Activated naive CD4-positive, alpha-beta T cell treated with anti-CD3 and anti-CD28 coated beads for 36 hours (primary cell): ENCODE measurements around the gene CCT5. TPM values are rescaled to one million over a fixed set of nuclear protein-coding genes. Genes with fewer than 3 reads are reported as not detected.
"Not testable (repeated sequence)": the region's sequence is repeated elsewhere in the genome, so short reads cannot be mapped to it uniquely, and the experiment has no call there.

Experiments
- CTCF ChIA-PET: fragments of 350-600 bp; sonication (Branson Sonifier 250); formaldehyde crosslinking; loops from one replicate; lab custom pipeline; 2021; ENCODE audit warnings: antibody characterized with exemption; lab: Charles Lee
- DNase-seq: peaks from one replicate; pipeline ENCODE4 v3.0.0-alpha.2; 2020
- H3K27ac Mint-ChIP-seq: one replicate; pipeline ENCODE4 v1.8.0; 2021; ENCODE audit warnings: mild to moderate bottlenecking, mixed read lengths
- H3K27me3 Mint-ChIP-seq: one replicate; pipeline ENCODE4 v1.8.0; 2021; ENCODE audit warnings: low read depth, mixed read lengths
- H3K36me3 Mint-ChIP-seq: one replicate; pipeline ENCODE4 v1.8.0; 2021; ENCODE audit warnings: low read depth, mixed read lengths
- H3K4me1 Mint-ChIP-seq: one replicate; pipeline ENCODE4 v1.8.0; 2021; ENCODE audit warnings: low read depth, mixed read lengths
- H3K4me3 Mint-ChIP-seq: one replicate; pipeline ENCODE4 v1.8.0; 2021; ENCODE audit warnings: mild to moderate bottlenecking, moderate library complexity, mixed read lengths
- H3K9me3 Mint-ChIP-seq: one replicate; pipeline ENCODE4 v1.8.0; 2021; ENCODE audit warnings: mixed read lengths
- intact Hi-C: fragments of 100-400 bp; cut with micrococcal nuclease; formaldehyde crosslinking; loops from one replicate; pipeline ENCODE4 v1.15.1; 2023
- total RNA-seq, 2 experiments: library from RNA; stranded (reverse); gene quantifications; one replicate each; pipeline ENCODE4 v1.2.3, GENCODE V29; 2021

Gene CCT5
- total RNA-seq, 2 experiments from 2014 or later, result 414 to 419 TPM

DNA sequence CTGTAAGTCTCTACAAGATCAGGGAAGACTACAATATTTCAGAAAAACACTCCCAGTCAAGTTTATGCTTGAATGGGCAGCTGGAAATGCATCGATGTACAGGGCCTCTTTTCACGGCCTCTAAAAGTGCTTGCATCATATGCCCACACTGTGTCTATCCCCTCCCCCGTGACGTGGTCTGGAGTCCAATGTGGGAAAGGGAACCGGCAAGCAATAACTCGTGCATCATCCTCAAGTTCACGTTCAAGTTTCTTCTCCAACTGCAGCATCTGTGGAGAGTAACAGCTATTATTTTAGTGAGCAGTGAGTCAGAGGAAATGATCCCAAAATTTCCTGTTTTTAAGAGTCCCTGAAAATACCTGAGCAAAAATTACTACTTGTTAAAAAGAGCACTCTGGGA lies 22.7 kb upstream of the CCT5 start:
- DNase-seq, result no peak
- Mint-ChIP-seq H3K27ac (no peak overlapping the region), H3K9me3 (peaks cover 12% of the 10 kb centered on the region), H3K4me1 (no peaks in the 10 kb centered on the region), H3K27me3 (no peaks in the 10 kb centered on the region), H3K4me3 (no peak overlapping the region), H3K36me3 (peaks cover 61% of the 10 kb centered on the region)
- CTCF ChIA-PET, result no interaction called here
- intact Hi-C loops, result no loop called here

DNA sequence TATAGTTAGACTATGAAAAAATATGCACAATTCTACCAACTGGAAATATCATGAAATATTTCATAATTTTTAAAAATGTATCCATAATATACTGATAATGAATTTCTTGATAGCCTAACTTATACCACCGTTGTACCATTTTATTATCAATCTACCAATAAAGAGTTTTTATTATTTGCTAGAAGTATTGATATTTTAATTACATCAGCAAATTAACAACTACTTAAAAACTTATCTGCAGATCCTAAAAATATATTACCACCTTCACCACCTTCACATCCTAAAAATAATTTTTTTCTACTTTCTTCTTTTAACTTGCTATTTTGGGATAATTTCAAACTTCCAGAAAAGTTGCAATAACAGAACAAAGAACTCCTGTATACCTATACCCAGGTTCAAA lies 21.8 kb upstream of the CCT5 start:
- H3K27ac Mint-ChIP-seq, result no peak overlapping the region
- peaks cover 64% of the 10 kb centered on the region for H3K36me3 Mint-ChIP-seq
- H3K4me3 Mint-ChIP-seq, result no peak overlapping the region
- H3K4me1 Mint-ChIP-seq, result no peaks in the 10 kb centered on the region
- H3K27me3 Mint-ChIP-seq, result no peaks in the 10 kb centered on the region
- no peak for DNase-seq
- intact Hi-C loops, result no loop called here
- CTCF ChIA-PET, result no interaction called here
- peaks cover 12% of the 10 kb centered on the region for H3K9me3 Mint-ChIP-seq

DNA sequence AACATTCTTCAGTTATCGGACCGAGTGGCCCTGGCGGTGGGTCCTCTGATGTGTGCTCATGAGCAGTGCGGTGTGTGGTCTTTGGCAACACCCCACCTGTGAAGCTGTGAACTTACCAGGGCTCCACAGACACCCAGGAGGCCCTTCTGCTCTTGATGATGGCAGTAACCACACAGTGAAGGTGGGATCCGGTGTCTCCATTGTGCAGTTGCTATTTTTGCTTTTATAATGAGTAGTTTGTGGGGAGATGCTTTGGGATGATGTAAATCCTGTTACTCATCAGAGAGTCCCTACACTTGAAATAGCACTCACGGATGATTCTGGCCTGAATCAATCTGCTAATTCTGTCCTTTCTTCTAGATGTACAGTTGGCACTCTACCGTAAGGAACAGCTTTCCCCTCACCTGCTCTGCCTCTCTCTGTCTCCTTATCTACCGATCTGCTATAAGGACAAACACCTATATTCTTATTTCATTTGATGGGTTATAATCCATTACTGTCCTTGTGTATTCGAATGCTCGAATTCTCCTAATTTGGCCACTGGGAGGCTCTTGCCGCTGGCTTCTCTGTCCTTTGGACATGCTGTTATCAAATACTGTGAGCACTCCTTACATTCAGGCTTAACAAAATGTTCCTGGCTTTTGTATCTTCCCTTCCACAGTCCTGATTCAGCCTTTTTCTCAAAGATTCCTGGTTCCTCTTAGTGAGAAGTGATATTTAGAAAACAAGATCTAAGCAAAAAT lies 20.6 kb upstream of the CCT5 start:
- Mint-ChIP-seq H3K36me3 (peaks cover 52% of the 10 kb centered on the region), H3K4me1 (no peaks in the 10 kb centered on the region), H3K9me3 (peaks cover 12% of the 10 kb centered on the region), H3K27ac (no peak overlapping the region), H3K4me3 (no peak overlapping the region), H3K27me3 (no peaks in the 10 kb centered on the region)
- intact Hi-C loops, result no loop called here
- no peak for DNase-seq
- CTCF ChIA-PET, result no interaction called here

DNA sequence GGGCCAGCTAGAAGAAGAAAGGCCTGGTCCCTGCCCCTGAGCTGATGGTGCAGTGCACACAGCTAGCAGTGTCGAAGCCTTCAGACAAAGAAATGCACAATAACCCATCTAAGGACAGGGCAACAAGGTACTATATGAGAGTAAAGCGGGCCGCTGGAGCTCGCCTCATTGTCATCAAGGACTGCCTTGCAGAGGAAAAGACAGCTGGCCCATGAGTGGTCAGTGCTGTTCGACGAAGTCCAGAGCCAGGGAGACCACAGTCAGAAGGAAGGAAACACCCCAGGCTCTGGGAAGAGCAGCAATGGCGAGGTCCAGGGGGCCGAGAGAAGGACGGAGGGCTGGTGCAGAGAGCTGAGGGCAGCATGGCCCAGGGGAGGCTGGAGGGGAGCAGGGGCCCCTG lies 17.7 kb upstream of the CCT5 start:
- Mint-ChIP-seq H3K4me3 (no peak overlapping the region), H3K36me3 (peaks cover 43% of the 10 kb centered on the region), H3K27me3 (no peaks in the 10 kb centered on the region), H3K9me3 (no peaks in the 10 kb centered on the region), H3K4me1 (peaks cover 2% of the 10 kb centered on the region), H3K27ac (no peak overlapping the region)
- CTCF ChIA-PET, result no interaction called here
- intact Hi-C loops, result no loop called here
- DNase-seq, result no peak

DNA sequence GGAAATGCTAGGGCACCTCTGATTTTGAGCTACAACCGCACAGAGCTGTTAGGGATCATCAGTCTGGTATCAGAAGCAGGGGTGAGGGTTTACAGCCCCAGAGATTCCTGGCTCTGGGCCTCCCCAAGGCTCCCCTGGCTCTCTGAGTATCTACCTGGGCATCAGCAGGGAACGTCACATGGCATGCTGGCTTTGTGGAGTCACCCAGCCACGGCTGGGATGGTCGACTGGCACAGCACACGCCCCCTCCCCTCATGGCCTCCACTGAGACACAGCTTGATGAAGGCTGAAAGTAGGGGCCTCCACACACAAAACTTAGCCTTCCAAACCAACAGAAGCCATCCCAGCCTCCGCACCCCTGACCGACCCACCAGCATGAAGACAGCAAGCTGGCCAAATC lies 17.1 kb upstream of the CCT5 start:
- Mint-ChIP-seq H3K27me3 (no peaks in the 10 kb centered on the region), H3K36me3 (peaks cover 46% of the 10 kb centered on the region), H3K27ac (no peak overlapping the region), H3K4me1 (peaks cover 2% of the 10 kb centered on the region), H3K4me3 (no peak overlapping the region), H3K9me3 (no peaks in the 10 kb centered on the region)
- CTCF ChIA-PET, result no interaction called here
- intact Hi-C loops, result no loop called here
- no peak for DNase-seq

DNA sequence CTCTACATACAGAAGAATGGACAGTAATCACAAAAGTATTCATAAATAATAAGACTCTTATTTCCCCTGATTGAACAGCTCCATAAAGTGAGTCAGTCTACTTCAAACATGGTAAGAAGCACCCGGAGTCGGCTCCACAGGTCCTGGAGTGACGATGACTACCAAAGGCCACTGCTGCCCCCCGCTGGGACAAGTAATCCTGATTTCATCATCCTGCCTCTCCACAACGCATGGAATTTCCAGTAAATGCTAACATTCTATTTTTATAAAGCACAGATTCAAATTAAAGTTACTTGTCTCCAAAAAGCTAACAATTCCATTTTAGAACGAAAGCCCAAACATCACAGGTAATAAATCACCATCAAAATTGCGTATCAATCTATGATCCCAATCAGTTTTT lies 16.6 kb upstream of the CCT5 start:
- intact Hi-C loops, result no loop called here

DNA sequence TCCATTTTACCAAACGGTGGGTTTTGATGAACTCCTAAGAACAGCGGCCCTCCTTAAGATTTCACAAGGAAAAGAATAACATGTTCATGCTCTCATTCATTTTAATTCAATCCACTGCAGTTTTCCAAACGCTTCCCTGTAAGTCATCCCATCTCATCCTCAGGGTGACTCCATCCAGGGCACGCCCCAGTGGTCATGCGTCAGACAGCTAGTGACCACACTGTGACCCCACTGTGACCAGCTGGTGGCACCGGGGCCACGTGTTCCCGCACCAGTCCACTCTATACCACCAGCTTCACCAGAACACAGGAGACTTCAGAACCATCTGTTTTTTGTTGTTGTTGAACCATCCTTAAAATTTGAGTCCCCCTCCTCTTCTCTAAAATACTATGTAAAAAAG lies 14.7 kb upstream of the CCT5 start:
- H3K27ac Mint-ChIP-seq, result no peak overlapping the region
- no peak for DNase-seq
- peaks cover 2% of the 10 kb centered on the region for H3K4me1 Mint-ChIP-seq
- peaks cover 43% of the 10 kb centered on the region for H3K36me3 Mint-ChIP-seq
- H3K9me3 Mint-ChIP-seq, result no peaks in the 10 kb centered on the region
- H3K27me3 Mint-ChIP-seq, result no peaks in the 10 kb centered on the region
- CTCF ChIA-PET, result interaction anchor here (0.6 kb wide), 1 partner anchor 69 kb away, joined by 6 read pairs; no protein-coding TSS in a partner anchor
- no peak overlapping the region for H3K4me3 Mint-ChIP-seq
- intact Hi-C loops, result no loop called here

More for the DNA sequence above, 16.6 kb upstream of the CCT5 start:
- Mint-ChIP-seq H3K4me1 (peaks cover 2% of the 10 kb centered on the region), H3K36me3 (peaks cover 50% of the 10 kb centered on the region), H3K27me3 (no peaks in the 10 kb centered on the region), H3K27ac (no peak overlapping the region), H3K4me3 (no peak overlapping the region), H3K9me3 (no peaks in the 10 kb centered on the region)
- CTCF ChIA-PET, result no interaction called here
- no peak for DNase-seq

DNA sequence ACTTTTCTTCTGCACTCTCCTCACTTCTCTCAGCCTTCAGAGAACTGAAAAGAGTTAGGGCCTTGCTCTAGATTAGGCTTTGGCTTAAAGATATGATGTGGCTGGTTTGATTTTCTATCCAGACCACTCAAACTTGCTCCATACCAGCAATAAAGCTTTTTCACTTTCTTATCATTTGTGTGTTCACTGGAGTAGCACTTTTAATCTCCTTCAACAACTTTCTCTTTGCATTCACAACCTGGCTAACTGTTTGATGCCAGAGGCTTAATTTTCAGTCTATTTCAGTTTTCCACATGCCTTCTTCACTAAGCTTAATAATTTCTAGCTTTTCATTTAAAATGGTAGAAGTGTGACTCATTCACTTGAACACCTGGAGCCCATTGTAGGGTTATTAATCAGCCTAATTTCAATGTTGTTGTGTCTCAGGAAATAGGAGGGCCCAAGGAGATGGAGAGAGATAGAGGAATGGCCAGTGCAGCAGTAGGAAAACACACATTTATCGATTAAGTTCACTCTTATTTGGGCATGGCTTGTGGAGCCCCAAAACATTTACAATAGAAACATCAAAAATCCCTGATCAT lies 6.3 kb upstream of the CCT5 start:
- Mint-ChIP-seq H3K9me3 (no peaks in the 10 kb centered on the region), H3K27ac (no peak overlapping the region), H3K4me3 (no peak overlapping the region), H3K36me3 (peaks cover 12% of the 10 kb centered on the region), H3K27me3 (no peaks in the 10 kb centered on the region), H3K4me1 (peaks cover 18% of the 10 kb centered on the region)
- intact Hi-C loops, result no loop called here
- CTCF ChIA-PET, result interaction anchor here (0.6 kb wide), 1 partner anchor 327 kb away, joined by 4 read pairs; no protein-coding TSS in a partner anchor
- DNase-seq, result no peak

DNA sequence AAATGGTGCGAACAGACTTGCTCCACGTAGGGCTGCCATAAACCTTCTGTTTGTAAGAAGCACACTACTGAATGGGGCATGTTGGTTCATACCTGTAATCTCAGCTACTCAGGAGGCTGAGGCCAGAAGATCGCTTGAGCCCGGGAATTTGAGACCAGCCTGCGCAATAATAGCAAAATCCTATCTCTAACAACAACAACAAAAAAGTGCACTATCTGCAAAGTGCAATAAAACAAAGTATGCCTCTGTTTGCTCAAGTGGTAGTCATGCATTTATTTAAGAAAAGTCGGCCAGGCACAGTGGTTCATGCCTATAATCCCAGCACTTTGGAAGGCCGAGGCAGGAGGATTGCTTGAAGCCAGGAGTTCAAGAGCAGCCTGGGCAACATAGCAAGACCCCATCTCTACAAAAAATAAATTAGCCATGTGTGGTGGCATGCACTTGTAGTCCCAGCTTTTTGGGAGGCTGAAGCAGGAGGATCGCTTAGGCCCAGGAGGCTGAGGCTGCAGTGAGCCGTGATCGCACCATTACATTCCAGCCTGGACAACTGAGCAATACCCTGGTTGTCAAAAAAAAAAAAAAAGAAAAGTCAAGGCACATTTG lies 5.6 kb upstream of the CCT5 start:
- intact Hi-C loops, result no loop called here

DNA sequence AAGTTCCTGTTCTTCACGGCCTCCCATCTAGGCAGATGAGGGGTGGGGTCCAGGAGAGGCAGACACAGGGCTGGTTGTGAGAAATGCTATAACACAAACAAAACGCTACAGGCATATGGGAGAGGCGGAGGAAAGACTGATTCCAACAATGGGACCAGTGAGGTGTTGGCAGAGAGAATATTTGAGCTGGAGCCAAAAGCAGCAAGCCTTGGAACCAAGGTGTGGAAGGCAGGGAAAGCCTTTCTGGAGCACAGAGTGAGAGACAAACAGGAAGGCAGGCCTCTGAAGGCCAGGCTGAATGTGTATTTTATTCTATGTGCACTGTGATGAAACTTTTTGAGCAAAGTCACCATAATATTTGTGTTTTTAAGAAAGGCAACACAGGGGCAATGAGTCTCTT lies 3.3 kb upstream of the CCT5 start:
- Mint-ChIP-seq H3K27me3 (no peaks in the 10 kb centered on the region), H3K4me3 (no peak overlapping the region), H3K36me3 (peaks cover 22% of the 10 kb centered on the region), H3K4me1 (peaks cover 28% of the 10 kb centered on the region), H3K9me3 (no peaks in the 10 kb centered on the region), H3K27ac (peak overlapping the region; percentile 39)
- CTCF ChIA-PET, result no interaction called here
- intact Hi-C loops, result no loop called here
- DNase-seq, result no peak

More for the DNA sequence above, 5.6 kb upstream of the CCT5 start:
- no peaks in the 10 kb centered on the region for H3K9me3 Mint-ChIP-seq
- H3K4me3 Mint-ChIP-seq, result no peak overlapping the region
- no peaks in the 10 kb centered on the region for H3K27me3 Mint-ChIP-seq
- H3K27ac Mint-ChIP-seq, result no peak overlapping the region
- no peak for DNase-seq
- CTCF ChIA-PET, result interaction anchor here (0.6 kb wide), 1 partner anchor 328 kb away, joined by 4 read pairs; no protein-coding TSS in a partner anchor
- peaks cover 11% of the 10 kb centered on the region for H3K36me3 Mint-ChIP-seq
- H3K4me1 Mint-ChIP-seq, result peaks cover 20% of the 10 kb centered on the region

DNA sequence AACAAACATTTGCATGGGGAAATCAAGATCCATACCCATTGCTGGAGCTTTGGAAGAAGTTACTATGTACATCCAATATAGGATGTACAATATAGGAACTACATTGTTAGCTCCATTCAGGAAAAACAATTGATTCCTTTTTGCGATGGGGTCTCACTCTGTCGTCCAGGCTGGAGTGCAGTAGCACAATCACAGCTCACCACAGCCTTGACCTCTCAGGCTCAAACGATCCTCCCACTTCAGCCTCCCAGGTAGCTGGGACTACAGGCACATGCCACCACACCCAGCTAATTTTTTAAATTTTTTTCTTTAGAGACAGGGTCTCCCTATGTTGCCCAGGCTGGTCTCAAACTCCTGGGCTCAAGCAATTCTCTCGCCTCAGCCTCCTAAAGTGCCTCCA lies 2.9 kb upstream of the CCT5 start:
- Mint-ChIP-seq H3K36me3 (peaks cover 25% of the 10 kb centered on the region), H3K4me1 (peaks cover 33% of the 10 kb centered on the region)
- H3K27me3 Mint-ChIP-seq, H3K9me3 Mint-ChIP-seq, H3K27ac Mint-ChIP-seq, intact Hi-C loops, H3K4me3 Mint-ChIP-seq, DNase-seq: not testable (repeated sequence)
- CTCF ChIA-PET, result interaction anchor here (0.6 kb wide), 1 partner anchor 17 kb away, joined by 6 read pairs; no protein-coding TSS in a partner anchor

DNA sequence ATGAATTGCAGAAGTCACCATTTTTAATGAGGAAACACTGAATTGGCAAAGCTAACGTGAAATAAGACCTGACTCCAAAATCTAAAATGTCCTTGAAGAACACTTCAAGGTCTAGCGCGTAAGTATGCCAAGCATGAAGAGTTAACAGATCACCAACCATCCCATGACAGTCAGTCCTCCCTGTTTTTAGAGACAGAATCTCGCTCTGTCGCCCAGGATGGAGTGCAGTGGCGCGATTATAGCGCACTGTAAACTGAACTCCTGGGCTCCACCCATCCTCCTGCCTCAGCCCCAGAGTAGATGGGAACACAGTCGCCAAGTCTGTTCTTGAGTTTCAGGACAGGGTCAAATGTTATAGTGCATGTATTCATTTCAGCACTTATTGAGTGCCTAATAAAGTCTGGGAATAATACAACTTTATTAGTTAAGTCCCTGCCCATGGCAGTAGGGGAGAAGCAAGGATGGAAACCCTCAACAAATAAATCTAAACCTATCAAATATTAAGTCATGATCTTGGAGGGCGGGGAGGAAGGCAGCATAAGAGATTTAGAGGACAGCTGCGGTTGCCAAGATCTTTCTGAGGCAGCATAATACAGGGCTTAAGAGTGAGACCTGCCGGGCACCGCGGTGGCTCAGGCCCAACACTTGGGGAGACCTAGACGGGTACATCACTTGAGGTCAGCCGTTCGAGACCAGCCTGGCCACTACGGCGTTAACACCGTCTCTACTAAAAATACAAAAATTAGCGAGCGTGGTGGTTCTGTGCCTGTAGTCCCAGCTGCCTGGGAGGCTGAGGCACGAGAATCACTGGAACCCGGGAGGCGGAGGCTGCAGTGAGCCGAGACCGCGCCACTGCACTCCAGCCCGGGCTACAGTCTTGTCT lies 1.5 kb upstream of the CCT5 start:
- Mint-ChIP-seq H3K27ac (peak overlapping the region; percentile 99), H3K4me1 (peaks cover 42% of the 10 kb centered on the region), H3K27me3 (no peaks in the 10 kb centered on the region), H3K36me3 (peaks cover 21% of the 10 kb centered on the region), H3K4me3 (peak overlapping the region; percentile 86), H3K9me3 (no peaks in the 10 kb centered on the region)
- CTCF ChIA-PET, result no interaction called here
- DNase-seq, result no peak
- intact Hi-C loops, result no loop called here
